Thoracic aorta (tissue), 2 donors: ENCODE measurements around the gene PMPCA. TPM values are rescaled to one million over a fixed set of nuclear protein-coding genes. Genes with fewer than 3 reads are reported as not detected.
A peak's percentile ranks its signal among the peaks of the same experiment; 100 is the strongest.

Experiments used
- ATAC-seq: fragments of 150-250 bp; one replicate; pipeline ENCODE4 v1.8.0; 2017; ENCODE audit warnings: low read depth; ENCODE audit not compliant: insufficient number of reproducible peaks, low FRiP score
- DNase-seq: peaks from one replicate; pipeline ENCODE4 v3.0.0-alpha.2; 2020; ENCODE audit warnings: low spot score
- H3K27ac ChIP-seq, 2 donors: fragments of 200-600 bp; sonication (generic); 1 replicate in 1 of 2; 2 replicates in 1 of 2; pipeline ENCODE4 v1.5.1; 2016; ENCODE audit warnings: mild to moderate bottlenecking in 2 of 2, moderate library complexity in 2 of 2
- H3K27me3 ChIP-seq: fragments of 200-600 bp; sonication (generic); replicated peaks from 2 replicates; pipeline ENCODE4 v1.6.0; 2016; ENCODE audit warnings: mild to moderate bottlenecking; ENCODE audit not compliant: insufficient read depth
- H3K36me3 ChIP-seq: fragments of 200-600 bp; sonication (generic); one replicate; pipeline ENCODE4 v1.5.1; 2016
- H3K4me1 ChIP-seq, 2 donors: fragments of 200-600 bp; sonication (generic); 1 replicate in 1 of 2; 2 replicates in 1 of 2; pipeline versions ENCODE4 v1.5.1 to v1.6.0; 2016; ENCODE audit warnings: low read depth in 2 of 2, mild to moderate bottlenecking in 1 of 2; ENCODE audit not compliant: control insufficient read depth in 1 of 2
- H3K4me3 ChIP-seq: fragments of 200-600 bp; sonication (generic); 2 replicates; pipeline ENCODE4 v1.5.1; 2016; ENCODE audit warnings: mild to moderate bottlenecking
- H3K9me3 ChIP-seq: fragments of 200-600 bp; sonication (generic); 2 replicates; pipeline ENCODE4 v1.5.1; 2016
- total RNA-seq, 2 donors: library from RNA; depleted of rRNA; stranded (reverse); fragments of >200 nt; gene quantifications; one replicate each; pipeline versions ENCODE4 v1.1.0 to v1.2.3, GENCODE V29; 2016
- TF ChIP-seq, protein P1 (sequence below): fragments of 200-600 bp; sonication (generic); IDR thresholded peaks from one replicate; pipeline ENCODE4 v1.5.1; 2019; ENCODE audit warnings: antibody characterized with exemption

The PMPCA gene
- total RNA-seq, 2 donors from 2014 or later = 28.7 to 43.0 TPM

DNA sequence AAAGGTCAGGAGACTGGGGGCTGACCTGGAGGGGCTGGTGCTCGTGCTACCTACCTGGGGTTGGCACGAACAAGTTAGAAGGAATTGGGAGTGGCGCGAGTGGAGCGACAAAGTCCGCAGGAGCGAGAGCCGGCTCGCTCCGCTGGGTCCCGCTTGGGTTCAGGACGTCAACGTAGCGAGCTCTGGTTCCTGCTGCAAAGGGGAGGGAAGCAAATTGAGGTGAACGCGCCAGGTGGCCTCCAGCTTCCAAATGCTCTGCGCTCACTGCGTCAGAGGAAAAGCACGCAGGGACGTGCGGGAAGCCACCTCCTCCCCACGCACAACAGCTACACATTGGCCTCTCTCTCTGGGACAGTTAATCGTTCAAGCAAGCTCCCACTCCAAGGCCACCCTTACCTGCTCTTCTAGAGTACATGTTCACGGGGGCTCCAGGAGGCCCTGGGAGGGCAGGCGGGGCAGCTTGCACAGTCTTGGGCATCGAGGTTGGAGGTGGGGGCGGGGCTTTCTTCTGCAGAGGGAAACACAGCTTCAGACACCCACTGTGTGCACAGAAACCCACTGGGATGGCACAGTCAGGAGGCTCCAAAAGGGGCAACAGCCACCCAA, 36.8 kb downstream of the PMPCA start:
- H3K9me3 ChIP-seq = no peaks in the 10 kb centered on the region
- no peak for DNase-seq
- H3K4me3 ChIP-seq = no peak overlapping the region
- TF ChIP-seq, protein P1, sequence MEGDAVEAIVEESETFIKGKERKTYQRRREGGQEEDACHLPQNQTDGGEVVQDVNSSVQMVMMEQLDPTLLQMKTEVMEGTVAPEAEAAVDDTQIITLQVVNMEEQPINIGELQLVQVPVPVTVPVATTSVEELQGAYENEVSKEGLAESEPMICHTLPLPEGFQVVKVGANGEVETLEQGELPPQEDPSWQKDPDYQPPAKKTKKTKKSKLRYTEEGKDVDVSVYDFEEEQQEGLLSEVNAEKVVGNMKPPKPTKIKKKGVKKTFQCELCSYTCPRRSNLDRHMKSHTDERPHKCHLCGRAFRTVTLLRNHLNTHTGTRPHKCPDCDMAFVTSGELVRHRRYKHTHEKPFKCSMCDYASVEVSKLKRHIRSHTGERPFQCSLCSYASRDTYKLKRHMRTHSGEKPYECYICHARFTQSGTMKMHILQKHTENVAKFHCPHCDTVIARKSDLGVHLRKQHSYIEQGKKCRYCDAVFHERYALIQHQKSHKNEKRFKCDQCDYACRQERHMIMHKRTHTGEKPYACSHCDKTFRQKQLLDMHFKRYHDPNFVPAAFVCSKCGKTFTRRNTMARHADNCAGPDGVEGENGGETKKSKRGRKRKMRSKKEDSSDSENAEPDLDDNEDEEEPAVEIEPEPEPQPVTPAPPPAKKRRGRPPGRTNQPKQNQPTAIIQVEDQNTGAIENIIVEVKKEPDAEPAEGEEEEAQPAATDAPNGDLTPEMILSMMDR = no peak
- no peak overlapping the region for H3K27ac ChIP-seq
- H3K36me3 ChIP-seq = peaks cover 75% of the 10 kb centered on the region
- H3K4me1 ChIP-seq = no peaks in the 10 kb centered on the region
- H3K27me3 ChIP-seq = no peaks in the 10 kb centered on the region
- ATAC-seq = no peak

DNA sequence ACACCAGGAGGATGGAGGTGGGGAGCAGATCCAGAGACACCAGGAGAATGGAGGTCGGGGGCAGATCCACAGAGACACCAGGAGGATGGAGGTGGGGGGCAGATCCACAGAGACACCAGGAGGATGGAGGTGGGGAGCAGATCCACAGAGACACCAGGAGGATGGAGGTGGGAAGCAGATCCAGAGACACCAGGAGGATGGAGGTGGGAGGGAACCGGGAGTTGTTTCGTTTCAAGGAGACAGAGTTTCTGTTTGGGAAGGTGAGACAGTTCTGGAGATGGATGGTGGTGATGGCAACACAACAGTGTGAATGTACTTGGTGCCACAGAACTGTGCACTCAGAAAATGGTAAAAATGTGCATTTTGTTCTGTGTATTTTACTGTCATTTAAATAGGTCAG, 38.2 kb downstream of the PMPCA start:
- Histone ChIP-seq H3K4me1 (no peaks in the 10 kb centered on the region), H3K27ac (no peak overlapping the region), H3K4me3 (no peak overlapping the region), H3K27me3 (no peaks in the 10 kb centered on the region), H3K36me3 (peaks cover 70% of the 10 kb centered on the region), H3K9me3 (no peaks in the 10 kb centered on the region)
- TF ChIP-seq, protein P1 = no peak
- no peak for ATAC-seq
- no peak for DNase-seq

DNA sequence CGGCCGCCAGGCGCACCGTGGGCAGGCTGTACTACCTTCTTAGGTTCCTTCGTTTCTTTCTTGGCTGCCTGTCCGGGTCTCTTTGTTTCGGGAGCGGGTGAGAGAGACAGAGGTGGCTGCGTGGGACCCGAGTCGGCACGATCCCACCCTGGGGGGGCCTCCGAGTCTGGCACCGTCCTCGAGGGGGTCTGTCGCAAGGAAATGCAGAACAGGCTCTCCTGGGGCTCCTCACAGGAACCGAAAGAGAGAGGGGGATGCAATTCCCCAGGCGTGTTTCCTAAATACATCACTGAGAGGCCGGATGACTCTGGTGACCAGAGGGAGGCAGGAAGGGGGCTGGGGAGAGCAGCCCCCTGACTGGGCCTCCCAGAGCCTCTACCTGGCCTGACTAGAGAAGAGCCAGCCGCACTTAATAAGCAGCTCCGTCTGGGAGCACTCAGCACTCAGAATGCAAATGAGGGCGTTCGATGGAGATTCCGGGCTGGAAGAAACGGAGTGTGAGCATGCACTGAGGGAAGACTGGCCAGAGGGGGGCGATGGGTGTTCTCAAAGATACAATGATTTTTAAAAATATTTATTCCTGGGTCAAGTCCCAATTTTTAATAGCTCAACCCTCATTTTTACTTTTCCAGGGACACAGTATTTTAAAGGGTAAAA, 40.9 kb downstream of the PMPCA start:
- peaks cover 83% of the 10 kb centered on the region for H3K36me3 ChIP-seq

DNA sequence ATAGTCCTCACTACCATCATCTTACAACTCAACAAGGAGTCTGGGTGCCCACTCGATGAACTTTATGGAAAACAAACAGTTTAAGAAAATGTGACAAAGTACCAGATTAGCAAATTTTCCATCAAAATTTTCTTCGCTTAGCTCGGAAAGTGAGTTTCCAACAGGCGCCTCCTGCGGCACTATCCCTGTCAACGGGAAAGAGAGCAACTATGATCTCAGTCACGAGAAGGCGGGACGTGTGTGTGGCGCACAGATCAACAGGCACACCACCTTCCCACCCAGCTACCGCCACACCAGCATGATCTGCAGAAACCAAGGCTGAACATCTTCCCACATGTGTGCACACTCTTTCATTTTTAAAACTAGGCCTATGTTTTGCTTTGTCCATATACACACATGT, 42.9 kb downstream of the PMPCA start:
- TF ChIP-seq, protein P1 = no peak
- ATAC-seq (no peak), DNase-seq (no peak)
- no peak overlapping the region for H3K4me3 ChIP-seq
- no peak overlapping the region for H3K27ac ChIP-seq
- peaks cover 82% of the 10 kb centered on the region for H3K36me3 ChIP-seq
- H3K9me3 ChIP-seq = no peaks in the 10 kb centered on the region
- no peaks in the 10 kb centered on the region for H3K27me3 ChIP-seq
- H3K4me1 ChIP-seq = no peaks in the 10 kb centered on the region

More for the DNA sequence above, 40.9 kb downstream of the PMPCA start:
- TF ChIP-seq, protein P1 = no peak
- H3K4me1 ChIP-seq = no peaks in the 10 kb centered on the region
- no peaks in the 10 kb centered on the region for H3K9me3 ChIP-seq
- ATAC-seq = peak; percentile 21
- no peak for DNase-seq
- H3K4me3 ChIP-seq = no peak overlapping the region
- no peak overlapping the region for H3K27ac ChIP-seq
- H3K27me3 ChIP-seq = no peaks in the 10 kb centered on the region

DNA sequence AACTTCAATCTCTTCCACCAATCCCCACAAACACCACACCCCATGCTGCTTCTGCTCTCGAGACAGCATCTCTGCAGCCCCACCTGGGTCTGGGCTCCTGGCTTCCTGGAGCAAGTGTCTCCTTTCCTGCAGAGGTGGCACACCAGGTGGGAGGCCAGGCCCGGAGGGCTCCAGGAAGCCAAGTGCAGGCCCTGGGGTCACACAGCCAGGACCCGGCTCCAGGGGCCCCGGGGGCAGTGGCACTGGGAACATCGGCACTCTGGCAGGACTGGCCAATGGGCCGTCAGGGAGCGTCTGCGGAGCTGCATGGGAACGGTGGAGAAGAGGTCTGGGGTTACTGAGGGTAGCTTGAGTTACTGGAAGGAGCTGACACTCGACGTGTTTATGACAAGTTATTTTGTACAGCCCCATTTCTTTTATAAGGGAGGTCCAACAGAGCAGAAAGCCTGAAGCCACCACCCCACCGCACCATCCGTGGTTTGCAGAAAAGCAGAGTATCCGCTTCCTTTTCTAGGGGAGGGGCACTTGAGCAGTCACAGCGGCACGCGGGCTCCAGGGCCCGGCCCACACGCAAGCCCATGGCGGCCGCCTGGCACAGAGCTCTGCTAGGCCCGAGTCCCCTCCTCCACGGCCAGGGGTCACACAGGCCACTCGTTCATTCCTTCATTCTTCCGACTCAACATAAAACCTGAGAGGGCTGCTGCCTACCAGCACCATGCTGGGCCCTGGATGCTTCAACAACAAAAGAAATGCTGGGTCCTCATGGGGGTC, 43.8 kb downstream of the PMPCA start:
- DNase-seq (no peak), ATAC-seq (no peak)
- Histone ChIP-seq H3K9me3 (no peaks in the 10 kb centered on the region), H3K27me3 (no peaks in the 10 kb centered on the region), H3K4me1 (no peaks in the 10 kb centered on the region), H3K27ac (no peak overlapping the region), H3K36me3 (peaks cover 83% of the 10 kb centered on the region), H3K4me3 (no peak overlapping the region)
- TF ChIP-seq, protein P1 = no peak
